Neural cell (in vitro differentiated cells): ENCODE data around the gene PDE10A. TPM values are rescaled to one million over a fixed set of nuclear protein-coding genes. Genes with fewer than 3 reads are reported as not detected.

ENCODE experiments used
- H2AFZ ChIP-seq: fragments of 200-600, 300-800 bp; sonication (generic), shearing (Covaris generic); 2 replicates; pipeline ENCODE4 v1.6.0; 2014; ENCODE audit warnings: low read depth, mild to moderate bottlenecking, antibody characterized with exemption, low read length, moderate library complexity
- H3F3A ChIP-seq: fragments of 200-600 bp; shearing (Covaris generic); 2 replicates; pipeline ENCODE4 v1.6.1; 2016; ENCODE audit warnings: mild to moderate bottlenecking, moderate library complexity, mixed read lengths, antibody characterized with exemption, low read length; ENCODE audit not compliant: insufficient read depth, poor library complexity, severe bottlenecking
- H3K27ac ChIP-seq: fragments of 200-600, 300-800 bp; sonication (generic), shearing (Covaris generic); 2 replicates; pipeline ENCODE4 v1.5.1; 2014; ENCODE audit warnings: mild to moderate bottlenecking, low read length, moderate library complexity
- H3K27me3 ChIP-seq: fragments of 300-800, 200-600 bp; sonication (generic), shearing (Covaris generic); 2 replicates; pipeline ENCODE4 v1.6.0; 2014; ENCODE audit warnings: mild to moderate bottlenecking, low read depth, low read length, moderate library complexity; ENCODE audit not compliant: insufficient read depth
- H3K36me3 ChIP-seq: fragments of 300-800, 200-600 bp; sonication (generic), shearing (Covaris generic); 2 replicates; pipeline ENCODE4 v1.5.1; 2014; ENCODE audit warnings: mild to moderate bottlenecking, antibody characterized with exemption, low read length, moderate library complexity; ENCODE audit not compliant: insufficient read depth
- H3K4me2 ChIP-seq: fragments of 300-800, 200-600 bp; sonication (generic), shearing (Covaris generic); 2 replicates; pipeline ENCODE4 v1.6.0; 2014; ENCODE audit warnings: mild to moderate bottlenecking, low read length
- H3K4me3 ChIP-seq: fragments of 300-800, 200-600 bp; sonication (generic), shearing (Covaris generic); 2 replicates; pipeline ENCODE4 v1.5.1; 2014; ENCODE audit warnings: mild to moderate bottlenecking, low read length, moderate library complexity
- H3K79me2 ChIP-seq: fragments of 200-600 bp; shearing (Covaris generic); replicated peaks from 2 replicates; pipeline ENCODE4 v1.6.0; 2014; ENCODE audit warnings: mild to moderate bottlenecking, low read length, moderate library complexity; ENCODE audit not compliant: insufficient read depth
- H3K9ac ChIP-seq: fragments of 300-800, 200-600 bp; sonication (generic), shearing (Covaris generic); 2 replicates; pipeline ENCODE4 v1.6.1; 2016; ENCODE audit warnings: mild to moderate bottlenecking, low read length, mixed read lengths
- H3K9me2 ChIP-seq: fragments of 200-600 bp; shearing (Covaris generic); 2 replicates; pipeline ENCODE4 v1.6.1; 2016; ENCODE audit warnings: mild to moderate bottlenecking, low read length, mixed read lengths; ENCODE audit not compliant: insufficient read depth
- H3K9me3 ChIP-seq: fragments of 200-600, 300-800 bp; sonication (generic), shearing (Covaris generic); 2 replicates; pipeline ENCODE4 v1.6.1; 2016; ENCODE audit warnings: mild to moderate bottlenecking, mixed run types, low read length, moderate library complexity, mixed read lengths
- H4K20me1 ChIP-seq: fragments of 200-600 bp; shearing (Covaris generic); 2 replicates; pipeline ENCODE4 v1.6.1; 2016; ENCODE audit warnings: mild to moderate bottlenecking, mixed run types; ENCODE audit not compliant: insufficient read depth
- EP300 ChIP-seq: fragments of 450-650 bp; conservative IDR thresholded peaks from 2 replicates; pipeline ENCODE4 v1.6.1; 2014; ENCODE audit warnings: antibody characterized with exemption, mild to moderate bottlenecking, moderate library complexity; ENCODE audit not compliant: poor library complexity, severe bottlenecking
- EZH2 ChIP-seq: fragments of 200-600, 300-800 bp; shearing (Covaris generic), sonication (generic); IDR thresholded peaks from 2 replicates; pipeline ENCODE4 v1.6.1; 2014; ENCODE audit warnings: antibody characterized with exemption, low read length, borderline replicate concordance, mild to moderate bottlenecking; ENCODE audit not compliant: insufficient read depth, poor library complexity, severe bottlenecking
- MXI1 ChIP-seq: fragments of 450-650 bp; conservative IDR thresholded peaks from 2 replicates; pipeline ENCODE4 v1.6.1; 2014; ENCODE audit warnings: antibody characterized with exemption, mild to moderate bottlenecking; ENCODE audit not compliant: poor library complexity, severe bottlenecking
- POLR2AphosphoS5 ChIP-seq: IDR thresholded peaks from 2 replicates; pipeline ENCODE4 v1.6.1; 2012
- RAD21 ChIP-seq: fragments of 450-650 bp; conservative IDR thresholded peaks from 2 replicates; pipeline ENCODE4 v1.6.1; 2014; ENCODE audit warnings: antibody characterized with exemption, mild to moderate bottlenecking, moderate library complexity
- SMC3 ChIP-seq: fragments of 450-650 bp; conservative IDR thresholded peaks from 2 replicates; pipeline ENCODE4 v1.6.1; 2014; ENCODE audit warnings: antibody characterized with exemption, mild to moderate bottlenecking, moderate library complexity; ENCODE audit not compliant: poor library complexity
- TAF1 ChIP-seq: IDR thresholded peaks from 2 replicates; pipeline ENCODE4 v1.6.1; 2012; ENCODE audit warnings: low read depth
- polyA plus RNA-seq: library from polyadenylated mRNA; depleted of rRNA; stranded (reverse); fragments of >200 nt; gene quantifications from 2 replicates; pipeline ENCODE4 v1.2.3, GENCODE V29; 2014
- TF ChIP-seq, protein P1 (sequence below): fragments of 450-650 bp; IDR thresholded peaks from 2 replicates; pipeline ENCODE4 v1.5.1; 2014; ENCODE audit warnings: antibody characterized with exemption, mild to moderate bottlenecking, moderate library complexity; ENCODE audit not compliant: poor library complexity, severe bottlenecking
- TF ChIP-seq, protein P2 (sequence below): IDR thresholded peaks from 2 replicates; pipeline ENCODE4 v1.6.1; 2012; ENCODE audit warnings: borderline replicate concordance

PDE10A gene
- polyA plus RNA-seq, 1 donor from 2014 or later: 52.4 TPM

DNA sequence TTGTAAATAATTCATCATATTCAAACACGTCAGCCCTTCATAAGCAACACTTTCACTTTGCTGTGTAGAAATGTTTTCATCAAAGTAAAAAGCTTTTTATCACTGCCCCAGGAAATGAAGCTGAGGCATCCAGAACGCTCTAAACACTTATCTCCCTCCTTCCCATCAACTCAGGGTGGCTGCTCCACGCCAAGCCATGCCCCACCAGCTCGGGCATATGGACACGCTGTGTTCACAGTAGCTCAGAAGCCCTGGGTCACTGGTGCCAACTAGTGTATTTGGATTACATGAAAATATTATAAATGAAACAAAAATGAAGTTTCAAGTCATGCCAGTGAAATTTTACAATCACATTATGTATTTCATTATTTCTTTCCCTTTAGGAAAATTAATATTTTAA, 10.3 kb downstream of the PDE10A start:
- Histone ChIP-seq H3K27me3 (no peaks in the 10 kb centered on the region), H3K4me3 (no peak overlapping the region), H3K9me2 (no peaks in the 10 kb centered on the region), H3K79me2 (peaks cover 77% of the 10 kb centered on the region), H3K9ac (no peak overlapping the region), H4K20me1 (no peaks in the 10 kb centered on the region), H2AFZ (no peak overlapping the region), H3K9me3 (no peaks in the 10 kb centered on the region), H3K27ac (no peak overlapping the region), H3K4me2 (no peak overlapping the region), H3K36me3 (no peaks in the 10 kb centered on the region), H3F3A (no peaks in the 10 kb centered on the region)
- TF ChIP-seq, protein P1, sequence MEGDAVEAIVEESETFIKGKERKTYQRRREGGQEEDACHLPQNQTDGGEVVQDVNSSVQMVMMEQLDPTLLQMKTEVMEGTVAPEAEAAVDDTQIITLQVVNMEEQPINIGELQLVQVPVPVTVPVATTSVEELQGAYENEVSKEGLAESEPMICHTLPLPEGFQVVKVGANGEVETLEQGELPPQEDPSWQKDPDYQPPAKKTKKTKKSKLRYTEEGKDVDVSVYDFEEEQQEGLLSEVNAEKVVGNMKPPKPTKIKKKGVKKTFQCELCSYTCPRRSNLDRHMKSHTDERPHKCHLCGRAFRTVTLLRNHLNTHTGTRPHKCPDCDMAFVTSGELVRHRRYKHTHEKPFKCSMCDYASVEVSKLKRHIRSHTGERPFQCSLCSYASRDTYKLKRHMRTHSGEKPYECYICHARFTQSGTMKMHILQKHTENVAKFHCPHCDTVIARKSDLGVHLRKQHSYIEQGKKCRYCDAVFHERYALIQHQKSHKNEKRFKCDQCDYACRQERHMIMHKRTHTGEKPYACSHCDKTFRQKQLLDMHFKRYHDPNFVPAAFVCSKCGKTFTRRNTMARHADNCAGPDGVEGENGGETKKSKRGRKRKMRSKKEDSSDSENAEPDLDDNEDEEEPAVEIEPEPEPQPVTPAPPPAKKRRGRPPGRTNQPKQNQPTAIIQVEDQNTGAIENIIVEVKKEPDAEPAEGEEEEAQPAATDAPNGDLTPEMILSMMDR: no peak
- TF ChIP-seq SMC3 (no peak), MXI1 (no peak), EP300 (no peak), TAF1 (no peak), RAD21 (no peak), EZH2 (no peak), POLR2AphosphoS5 (no peak)
- TF ChIP-seq, protein P2, sequence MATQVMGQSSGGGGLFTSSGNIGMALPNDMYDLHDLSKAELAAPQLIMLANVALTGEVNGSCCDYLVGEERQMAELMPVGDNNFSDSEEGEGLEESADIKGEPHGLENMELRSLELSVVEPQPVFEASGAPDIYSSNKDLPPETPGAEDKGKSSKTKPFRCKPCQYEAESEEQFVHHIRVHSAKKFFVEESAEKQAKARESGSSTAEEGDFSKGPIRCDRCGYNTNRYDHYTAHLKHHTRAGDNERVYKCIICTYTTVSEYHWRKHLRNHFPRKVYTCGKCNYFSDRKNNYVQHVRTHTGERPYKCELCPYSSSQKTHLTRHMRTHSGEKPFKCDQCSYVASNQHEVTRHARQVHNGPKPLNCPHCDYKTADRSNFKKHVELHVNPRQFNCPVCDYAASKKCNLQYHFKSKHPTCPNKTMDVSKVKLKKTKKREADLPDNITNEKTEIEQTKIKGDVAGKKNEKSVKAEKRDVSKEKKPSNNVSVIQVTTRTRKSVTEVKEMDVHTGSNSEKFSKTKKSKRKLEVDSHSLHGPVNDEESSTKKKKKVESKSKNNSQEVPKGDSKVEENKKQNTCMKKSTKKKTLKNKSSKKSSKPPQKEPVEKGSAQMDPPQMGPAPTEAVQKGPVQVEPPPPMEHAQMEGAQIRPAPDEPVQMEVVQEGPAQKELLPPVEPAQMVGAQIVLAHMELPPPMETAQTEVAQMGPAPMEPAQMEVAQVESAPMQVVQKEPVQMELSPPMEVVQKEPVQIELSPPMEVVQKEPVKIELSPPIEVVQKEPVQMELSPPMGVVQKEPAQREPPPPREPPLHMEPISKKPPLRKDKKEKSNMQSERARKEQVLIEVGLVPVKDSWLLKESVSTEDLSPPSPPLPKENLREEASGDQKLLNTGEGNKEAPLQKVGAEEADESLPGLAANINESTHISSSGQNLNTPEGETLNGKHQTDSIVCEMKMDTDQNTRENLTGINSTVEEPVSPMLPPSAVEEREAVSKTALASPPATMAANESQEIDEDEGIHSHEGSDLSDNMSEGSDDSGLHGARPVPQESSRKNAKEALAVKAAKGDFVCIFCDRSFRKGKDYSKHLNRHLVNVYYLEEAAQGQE: no peak

DNA sequence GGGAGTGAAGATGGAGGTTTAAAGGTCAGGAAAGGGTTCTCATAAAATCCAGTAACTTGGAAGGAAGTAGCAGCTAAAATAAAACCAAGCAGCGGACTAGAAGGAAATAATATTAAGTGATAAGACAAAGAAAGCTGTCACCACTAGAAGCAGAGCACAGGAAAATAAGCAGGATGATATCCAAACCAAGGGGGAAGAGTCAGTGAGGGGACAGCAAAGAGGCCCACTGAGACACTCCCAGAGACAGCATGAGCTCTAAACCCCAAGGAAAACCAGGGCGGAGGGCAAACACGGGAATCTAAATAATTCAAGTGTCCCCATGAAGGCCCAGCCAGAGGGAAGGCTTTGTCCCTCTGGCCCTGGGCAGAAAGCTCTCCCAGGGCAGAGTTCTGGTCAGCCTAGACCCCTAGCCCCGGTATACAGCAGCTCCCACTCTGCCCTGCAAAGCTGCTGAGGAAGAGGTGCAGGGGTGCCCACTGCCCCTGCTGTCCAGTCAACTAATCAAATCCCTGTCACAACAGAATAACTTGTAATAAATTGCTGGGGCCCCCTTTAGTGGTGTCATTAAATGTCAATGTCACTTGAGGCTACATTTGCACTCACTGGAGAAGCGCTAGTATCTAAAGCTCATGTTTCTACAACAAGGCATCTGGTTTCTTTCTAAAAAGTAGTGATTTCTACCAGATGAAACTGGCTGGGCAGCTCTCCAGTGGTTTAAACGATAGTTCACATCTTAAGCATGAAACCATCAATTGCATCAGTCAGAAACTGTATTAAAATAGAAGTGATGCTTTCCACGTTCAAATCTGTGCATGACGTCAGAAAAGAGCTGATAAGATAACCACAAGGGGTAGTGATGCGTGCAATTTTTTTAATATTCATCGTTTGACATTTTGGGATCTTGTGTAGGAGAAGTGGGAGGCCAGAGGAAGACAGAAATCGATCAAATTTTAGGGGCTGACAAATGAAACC, 13.6 kb downstream of the PDE10A start:
- no peak overlapping the region for H2AFZ ChIP-seq
- H3K27ac ChIP-seq: no peak overlapping the region
- no peaks in the 10 kb centered on the region for H3F3A ChIP-seq
- no peaks in the 10 kb centered on the region for H3K9me3 ChIP-seq
- no peaks in the 10 kb centered on the region for H3K9me2 ChIP-seq
- no peak overlapping the region for H3K4me3 ChIP-seq
- no peaks in the 10 kb centered on the region for H3K36me3 ChIP-seq
- no peaks in the 10 kb centered on the region for H3K27me3 ChIP-seq
- no peaks in the 10 kb centered on the region for H4K20me1 ChIP-seq
- TF ChIP-seq POLR2AphosphoS5: peak; percentile 31
- TF ChIP-seq MXI1: no peak
- TF ChIP-seq EZH2: no peak
- TF ChIP-seq, protein P1: no peak
- H3K4me2 ChIP-seq: no peak overlapping the region
- H3K79me2 ChIP-seq: peaks cover 62% of the 10 kb centered on the region
- H3K9ac ChIP-seq: no peak overlapping the region
